ENCODE results near the gene GRIK4. TPM values are rescaled to one million over a fixed set of nuclear protein-coding genes. Genes with fewer than 3 reads are reported as not detected.

GRIK4 gene
- total RNA-seq, 2 experiments from 2014 or later = 0.06 TPM; not detected in 1

DNA sequence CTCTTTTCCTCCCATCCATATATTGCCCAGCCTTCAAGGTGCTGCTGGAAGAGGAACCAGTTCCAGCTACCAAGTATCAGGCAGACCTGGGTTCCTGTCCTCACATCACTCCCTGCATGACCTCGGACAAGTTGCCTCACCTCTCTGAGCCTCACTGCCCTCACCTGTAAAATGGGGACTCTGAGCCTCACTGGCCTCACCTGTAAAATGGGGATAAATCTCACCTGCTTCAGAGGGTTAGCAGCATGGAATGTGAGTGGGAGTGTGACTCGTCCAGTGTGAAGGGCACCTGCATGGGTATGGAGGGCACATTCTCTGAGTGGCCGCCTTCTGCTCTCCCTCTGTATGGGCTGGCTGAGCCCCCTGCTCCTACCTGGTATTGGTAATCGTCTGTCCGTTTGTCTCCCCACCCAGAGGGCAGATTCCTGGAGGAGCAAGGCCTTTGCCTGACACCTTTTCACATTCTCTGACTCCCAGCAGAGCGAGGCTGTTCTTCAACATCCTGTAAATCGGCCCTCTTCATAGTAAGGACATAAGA lies 3.7 kb downstream of the GRIK4 start:
- CTCF ChIA-PET (ENCODE audit: unreplicated experiment) = no interaction called here
- intact Hi-C loops (cut with micrococcal nuclease; ENCODE audit: unreplicated experiment) = no loop called here
- DNase-seq (ENCODE audit: low spot score) = no peak

DNA sequence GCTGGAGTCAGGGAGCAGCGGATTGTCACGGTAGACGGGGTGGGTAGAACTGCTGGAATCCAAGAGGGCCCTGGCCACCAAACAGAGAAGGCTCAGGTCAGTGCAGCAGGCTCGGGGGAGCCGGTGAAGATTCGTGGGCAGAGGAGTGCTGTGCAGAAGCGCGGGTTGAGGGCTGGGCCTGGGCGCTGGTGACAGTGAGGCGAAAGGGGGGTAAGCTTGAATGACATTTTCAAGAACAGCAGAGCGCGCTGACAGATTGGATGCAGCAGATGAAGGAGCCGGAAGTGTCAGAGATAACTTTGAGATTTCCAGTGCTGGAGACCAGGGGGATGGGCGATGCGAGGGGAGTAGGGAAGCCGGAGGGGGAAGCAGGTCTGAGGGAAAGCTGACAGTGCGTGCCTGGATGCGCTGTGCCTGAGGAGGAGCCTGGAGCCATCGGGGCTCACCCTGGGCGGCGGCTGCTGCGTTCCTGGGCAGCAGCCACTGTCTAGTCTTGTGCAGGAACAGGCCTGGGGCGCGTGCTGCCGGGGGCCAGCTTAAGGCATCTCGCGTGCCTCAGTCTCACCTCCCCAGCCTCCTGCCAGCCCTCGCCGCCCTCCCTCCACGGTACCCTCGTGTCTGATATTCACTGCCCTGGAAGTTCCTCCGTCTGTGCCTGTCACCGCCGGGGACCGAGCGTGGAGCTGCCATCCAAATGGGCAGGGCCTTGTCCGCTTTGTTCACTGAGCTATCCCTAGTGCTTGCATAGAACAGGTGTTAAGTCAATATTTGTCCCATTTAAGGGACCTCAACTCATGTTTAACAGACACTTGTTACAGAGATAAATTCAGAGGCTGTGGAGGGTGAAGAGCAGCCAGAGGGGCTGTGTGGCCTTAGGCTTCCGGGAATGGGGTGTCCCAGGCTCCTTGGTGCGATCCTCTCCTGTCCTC lies 5.2 kb downstream of the GRIK4 start:
- Histone ChIP-seq H3K4me3 (ENCODE audit: low read depth, low read length, poor library complexity, severe bottlenecking) (no peak overlapping the region), H3K9me2 (ENCODE audit: insufficient read depth, low read length) (no peaks in the 10 kb centered on the region), H3K36me3 (ENCODE audit: insufficient read depth, low read length) (no peaks in the 10 kb centered on the region), H4K20me1 (ENCODE audit: insufficient read depth, low read length) (no peaks in the 10 kb centered on the region), H3K79me2 (ENCODE audit: insufficient read depth, low read depth, low read length) (no peaks in the 10 kb centered on the region), H3K4me1 (ENCODE audit: insufficient read depth, low read length, poor library complexity, severe bottlenecking) (no peaks in the 10 kb centered on the region), H3K4me2 (ENCODE audit: low read length) (no peak overlapping the region), H3K9me3 (ENCODE audit: low read length) (no peaks in the 10 kb centered on the region), H3K27ac (ENCODE audit: low read depth, low read length, poor library complexity, severe bottlenecking) (no peak overlapping the region), H2AFZ (ENCODE audit: low read length) (no peak overlapping the region)
- ChIA-PET POLR2A (interaction anchor here (0.6 kb wide), 1 partner anchor 39 kb away, joined by 3 read pairs; no protein-coding TSS in a partner anchor), CTCF (ENCODE audit: unreplicated experiment) (no interaction called here)
- DNase-seq (ENCODE audit: low spot score) = no peak
- TF ChIP-seq, protein P1, sequence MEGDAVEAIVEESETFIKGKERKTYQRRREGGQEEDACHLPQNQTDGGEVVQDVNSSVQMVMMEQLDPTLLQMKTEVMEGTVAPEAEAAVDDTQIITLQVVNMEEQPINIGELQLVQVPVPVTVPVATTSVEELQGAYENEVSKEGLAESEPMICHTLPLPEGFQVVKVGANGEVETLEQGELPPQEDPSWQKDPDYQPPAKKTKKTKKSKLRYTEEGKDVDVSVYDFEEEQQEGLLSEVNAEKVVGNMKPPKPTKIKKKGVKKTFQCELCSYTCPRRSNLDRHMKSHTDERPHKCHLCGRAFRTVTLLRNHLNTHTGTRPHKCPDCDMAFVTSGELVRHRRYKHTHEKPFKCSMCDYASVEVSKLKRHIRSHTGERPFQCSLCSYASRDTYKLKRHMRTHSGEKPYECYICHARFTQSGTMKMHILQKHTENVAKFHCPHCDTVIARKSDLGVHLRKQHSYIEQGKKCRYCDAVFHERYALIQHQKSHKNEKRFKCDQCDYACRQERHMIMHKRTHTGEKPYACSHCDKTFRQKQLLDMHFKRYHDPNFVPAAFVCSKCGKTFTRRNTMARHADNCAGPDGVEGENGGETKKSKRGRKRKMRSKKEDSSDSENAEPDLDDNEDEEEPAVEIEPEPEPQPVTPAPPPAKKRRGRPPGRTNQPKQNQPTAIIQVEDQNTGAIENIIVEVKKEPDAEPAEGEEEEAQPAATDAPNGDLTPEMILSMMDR (conservative IDR thresholded peaks at IDR 0.05; ENCODE audit: low read length) = no peak
- no peak for TF ChIP-seq EZH2phosphoT487 (IDR thresholded peaks at IDR 0.05; ENCODE audit: borderline replicate concordance, low read depth, low read length)
- intact Hi-C loops (cut with micrococcal nuclease; ENCODE audit: unreplicated experiment) = no loop called here
- BruUV-seq (replicated peaks) = no TSS peak

More for the DNA sequence above, 3.7 kb downstream of the GRIK4 start:
- Histone ChIP-seq H3K9me2 (ENCODE audit: insufficient read depth, low read length) (no peaks in the 10 kb centered on the region), H3K9me3 (ENCODE audit: low read length) (no peaks in the 10 kb centered on the region), H3K79me2 (ENCODE audit: insufficient read depth, low read depth, low read length) (no peaks in the 10 kb centered on the region), H4K20me1 (ENCODE audit: insufficient read depth, low read length) (no peaks in the 10 kb centered on the region), H3K36me3 (ENCODE audit: insufficient read depth, low read length) (no peaks in the 10 kb centered on the region), H3K27ac (ENCODE audit: low read depth, low read length, poor library complexity, severe bottlenecking) (no peak overlapping the region), H2AFZ (ENCODE audit: low read length) (no peak overlapping the region), H3K4me3 (ENCODE audit: low read depth, low read length, poor library complexity, severe bottlenecking) (no peak overlapping the region), H3K4me2 (ENCODE audit: low read length) (no peak overlapping the region), H3K4me1 (ENCODE audit: insufficient read depth, low read length, poor library complexity, severe bottlenecking) (no peaks in the 10 kb centered on the region)
- POLR2A ChIA-PET = no interaction called here
- BruUV-seq (replicated peaks) = no TSS peak
- no peak for TF ChIP-seq EZH2phosphoT487 (IDR thresholded peaks at IDR 0.05; ENCODE audit: borderline replicate concordance, low read depth, low read length)
- TF ChIP-seq, protein P1 (conservative IDR thresholded peaks at IDR 0.05; ENCODE audit: low read length) = no peak

DNA sequence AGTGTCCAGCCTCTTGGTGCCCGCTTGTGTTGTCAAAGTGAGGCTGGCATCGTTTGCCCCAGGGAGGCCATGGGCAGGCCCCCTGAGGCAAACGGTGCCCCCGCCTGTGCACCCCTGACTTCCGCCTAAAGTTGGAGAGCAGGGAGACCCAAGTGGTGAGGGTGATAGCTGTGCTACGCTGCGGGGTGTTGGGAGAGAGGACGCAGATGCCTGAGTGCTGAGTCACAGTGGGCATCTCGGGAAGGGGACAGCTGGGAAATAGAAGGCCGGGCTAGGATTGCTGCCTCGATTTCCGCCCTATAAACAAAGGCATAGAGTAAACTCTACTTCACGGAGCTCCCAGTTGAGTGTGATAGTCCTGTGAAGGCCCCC lies 5.8 kb downstream of the GRIK4 start:
- Histone ChIP-seq H3K9me3 (ENCODE audit: low read length) (no peaks in the 10 kb centered on the region), H3K79me2 (ENCODE audit: insufficient read depth, low read depth, low read length) (no peaks in the 10 kb centered on the region), H3K36me3 (ENCODE audit: insufficient read depth, low read length) (no peaks in the 10 kb centered on the region), H2AFZ (ENCODE audit: low read length) (no peak overlapping the region), H4K20me1 (ENCODE audit: insufficient read depth, low read length) (no peaks in the 10 kb centered on the region), H3K27ac (ENCODE audit: low read depth, low read length, poor library complexity, severe bottlenecking) (no peak overlapping the region), H3K4me3 (ENCODE audit: low read depth, low read length, poor library complexity, severe bottlenecking) (no peak overlapping the region), H3K4me2 (ENCODE audit: low read length) (no peak overlapping the region), H3K9me2 (ENCODE audit: insufficient read depth, low read length) (no peaks in the 10 kb centered on the region), H3K4me1 (ENCODE audit: insufficient read depth, low read length, poor library complexity, severe bottlenecking) (no peaks in the 10 kb centered on the region)
- TF ChIP-seq, protein P1 (conservative IDR thresholded peaks at IDR 0.05; ENCODE audit: low read length) = no peak
- no peak for TF ChIP-seq EZH2phosphoT487 (IDR thresholded peaks at IDR 0.05; ENCODE audit: borderline replicate concordance, low read depth, low read length)
- DNase-seq (ENCODE audit: low spot score) = no peak
- ChIA-PET POLR2A (no interaction called here), CTCF (ENCODE audit: unreplicated experiment) (no interaction called here)
- BruUV-seq (replicated peaks) = no TSS peak
- intact Hi-C loops (cut with micrococcal nuclease; ENCODE audit: unreplicated experiment) = no loop called here

Measured in OCI-LY7 (cell line).